Activated gamma-delta T cell (primary cell): ENCODE results near the gene HIVEP3.

Source experiments
- DNase-seq: peaks from one replicate; lab custom pipeline; 2025; lab: John Stamatoyannopoulos, UW

Gene HIVEP3

DNA sequence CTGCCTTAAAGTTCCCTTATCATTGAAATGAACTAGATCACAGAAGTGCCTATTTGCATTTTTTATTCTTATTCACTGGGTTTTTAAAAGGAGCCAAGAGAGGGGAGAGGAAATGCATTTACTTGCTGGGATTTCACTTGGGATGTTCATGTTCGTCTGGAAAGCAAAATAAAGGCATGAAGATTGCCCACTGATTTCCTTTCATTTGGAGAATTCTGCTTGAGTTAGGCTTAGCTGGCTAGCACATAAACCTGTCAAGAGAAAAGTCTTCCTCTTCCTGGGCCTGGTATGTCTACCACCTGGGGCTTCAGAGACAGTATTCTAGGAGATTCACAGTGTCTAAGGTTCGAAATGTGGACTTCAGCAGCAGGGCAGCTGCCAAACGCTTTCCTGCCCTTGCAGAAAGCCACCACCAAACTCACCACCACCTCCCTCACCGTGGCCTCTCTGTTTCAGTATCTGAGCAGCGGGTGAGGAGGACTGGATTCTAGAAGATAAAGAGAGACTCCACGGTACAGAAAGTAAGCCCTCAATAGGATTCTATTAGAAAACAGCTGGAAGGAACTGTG is 44.5 kb downstream of the HIVEP3 start:
- DNase-seq: no peak

DNA sequence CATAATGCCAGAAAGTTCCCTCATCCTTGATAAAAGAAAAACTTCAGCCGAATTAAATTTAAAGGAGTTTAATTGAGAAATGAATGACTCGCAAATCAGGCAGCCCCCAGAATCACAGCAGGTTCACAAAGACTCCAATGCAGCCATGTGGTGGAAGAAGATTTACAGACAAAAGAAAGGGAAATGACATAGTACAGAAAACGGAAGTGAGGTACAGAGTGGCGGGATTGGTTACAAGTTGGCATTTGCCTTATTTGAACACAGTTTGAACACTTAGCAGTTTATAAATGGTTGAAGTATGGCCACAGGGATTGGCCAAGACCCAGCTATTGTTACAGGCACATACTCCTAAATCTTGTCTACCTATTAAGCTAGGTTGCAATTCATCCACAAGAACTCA is 46.6 kb downstream of the HIVEP3 start:
- no peak for DNase-seq

DNA sequence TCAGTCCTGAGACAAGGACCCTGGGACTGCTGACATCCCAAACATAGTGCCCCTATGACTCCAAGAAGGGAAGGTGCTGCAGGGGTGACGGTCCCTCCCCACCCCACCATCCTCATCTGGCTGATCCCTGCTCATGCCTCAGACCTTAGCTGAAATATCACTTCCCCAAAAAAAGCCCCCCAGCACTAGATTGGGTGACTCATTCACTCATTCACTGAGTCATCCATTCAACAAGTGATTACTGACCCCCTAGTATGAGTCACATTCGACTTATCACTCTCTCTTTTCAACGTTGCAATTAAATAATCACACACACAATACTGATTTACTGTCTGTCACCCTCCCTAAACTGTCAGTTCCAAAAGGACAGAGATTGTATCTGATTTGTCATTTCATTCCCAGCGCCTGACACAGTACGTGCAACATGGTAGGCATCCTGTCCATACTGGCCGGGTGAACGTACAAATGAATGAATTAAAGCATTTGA is 48.6 kb downstream of the HIVEP3 start:
- no peak for DNase-seq

DNA sequence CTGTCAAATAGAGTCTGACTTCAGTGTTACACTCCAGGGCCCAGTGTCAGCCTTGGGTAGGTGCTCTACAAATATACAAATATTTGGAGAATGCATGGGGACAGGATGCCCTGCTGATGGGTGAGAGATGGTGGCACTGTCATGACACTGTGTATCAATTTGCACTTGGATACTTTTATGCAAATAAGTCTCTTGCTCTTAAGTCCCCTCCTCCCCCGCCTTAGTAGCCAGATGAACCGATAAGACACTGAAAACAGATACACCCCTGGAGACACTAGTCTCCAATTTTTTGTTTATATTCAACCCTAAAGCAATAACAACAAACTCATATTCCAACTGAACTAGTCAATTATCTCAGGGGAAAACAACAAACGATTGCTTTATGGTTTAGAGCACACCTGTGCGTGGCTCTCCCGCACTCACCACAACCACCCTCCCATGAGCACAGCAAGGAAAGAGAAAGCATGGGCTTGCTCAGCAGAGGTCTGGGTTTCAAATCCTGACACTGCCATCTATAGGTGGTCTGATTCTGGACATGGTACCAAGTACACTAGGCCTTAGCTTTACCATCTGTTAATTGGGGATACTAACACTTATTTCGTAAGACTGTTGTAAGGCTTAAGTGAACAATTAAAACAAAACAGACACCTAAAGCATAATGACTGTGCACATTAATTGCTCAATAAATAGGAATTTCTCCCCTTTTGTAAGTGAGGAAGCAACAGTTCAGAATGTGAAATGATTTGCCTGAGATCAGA is 50.3 kb downstream of the HIVEP3 start:
- no peak for DNase-seq

DNA sequence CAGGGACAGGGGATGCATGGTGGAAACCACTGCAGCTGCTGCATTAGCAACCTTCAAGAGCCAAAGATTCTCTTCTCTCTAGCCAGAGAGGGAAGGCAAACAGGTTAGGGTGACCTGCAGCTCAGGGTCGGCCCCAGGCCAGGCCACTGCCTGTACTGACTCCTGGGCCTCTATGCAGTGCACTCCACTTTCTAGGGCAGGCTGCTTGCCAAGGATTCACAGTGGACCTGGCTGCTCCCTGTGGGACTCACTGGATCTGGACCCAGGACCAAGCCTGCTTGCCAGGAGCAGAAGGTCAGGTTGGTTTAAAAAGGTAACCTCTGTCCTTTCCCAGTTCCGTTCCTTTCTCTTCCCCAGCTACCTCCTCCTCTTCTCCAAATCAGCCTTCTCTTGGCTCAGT is 52.4 kb downstream of the HIVEP3 start:
- no peak for DNase-seq

DNA sequence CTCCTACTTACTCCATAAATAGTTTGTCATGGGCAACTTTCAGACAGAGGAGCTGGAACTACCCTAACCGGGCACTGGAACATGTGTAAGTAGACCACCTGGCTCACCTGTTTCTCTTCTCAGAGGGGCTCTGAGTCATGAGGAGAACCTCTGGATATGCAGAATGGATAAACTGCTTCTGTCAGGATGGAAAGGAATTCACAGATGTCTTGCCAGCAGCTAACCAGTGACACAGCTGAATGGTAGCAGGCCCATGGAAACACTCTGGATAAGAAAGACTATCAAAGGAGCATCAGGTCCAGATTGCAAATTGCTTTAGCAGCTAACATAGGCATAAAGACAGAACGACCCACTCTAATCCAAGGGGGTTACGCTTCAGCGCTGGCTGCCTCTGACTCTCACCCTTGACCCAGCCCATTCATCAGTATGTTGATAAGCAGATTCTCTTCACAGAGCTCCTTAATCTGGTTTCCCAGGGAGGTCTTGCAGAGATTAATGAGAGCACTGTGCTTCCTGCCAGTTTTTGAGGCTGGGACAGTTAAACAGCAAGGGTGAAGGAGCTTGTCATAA is 54.2 kb downstream of the HIVEP3 start:
- DNase-seq: no peak

DNA sequence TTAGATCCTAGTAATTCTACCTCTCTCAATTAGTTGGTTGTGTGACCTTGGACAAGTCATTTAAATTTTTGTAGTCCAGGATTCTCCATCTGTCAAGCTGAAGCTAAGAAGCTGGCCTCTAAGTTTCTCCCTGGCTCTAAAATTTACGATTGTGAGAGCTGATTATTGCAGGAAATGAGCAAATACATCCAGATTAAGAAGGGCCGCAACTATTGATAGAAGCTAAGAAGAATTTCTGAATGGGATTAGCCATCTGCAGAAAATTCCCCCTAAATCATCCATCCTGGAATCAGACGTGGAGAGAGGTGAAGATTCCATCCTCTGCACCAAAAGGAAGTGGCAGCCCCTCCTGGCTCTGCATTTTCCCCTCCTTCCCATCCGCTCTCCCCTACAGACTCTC is 55.0 kb downstream of the HIVEP3 start:
- DNase-seq: no peak

DNA sequence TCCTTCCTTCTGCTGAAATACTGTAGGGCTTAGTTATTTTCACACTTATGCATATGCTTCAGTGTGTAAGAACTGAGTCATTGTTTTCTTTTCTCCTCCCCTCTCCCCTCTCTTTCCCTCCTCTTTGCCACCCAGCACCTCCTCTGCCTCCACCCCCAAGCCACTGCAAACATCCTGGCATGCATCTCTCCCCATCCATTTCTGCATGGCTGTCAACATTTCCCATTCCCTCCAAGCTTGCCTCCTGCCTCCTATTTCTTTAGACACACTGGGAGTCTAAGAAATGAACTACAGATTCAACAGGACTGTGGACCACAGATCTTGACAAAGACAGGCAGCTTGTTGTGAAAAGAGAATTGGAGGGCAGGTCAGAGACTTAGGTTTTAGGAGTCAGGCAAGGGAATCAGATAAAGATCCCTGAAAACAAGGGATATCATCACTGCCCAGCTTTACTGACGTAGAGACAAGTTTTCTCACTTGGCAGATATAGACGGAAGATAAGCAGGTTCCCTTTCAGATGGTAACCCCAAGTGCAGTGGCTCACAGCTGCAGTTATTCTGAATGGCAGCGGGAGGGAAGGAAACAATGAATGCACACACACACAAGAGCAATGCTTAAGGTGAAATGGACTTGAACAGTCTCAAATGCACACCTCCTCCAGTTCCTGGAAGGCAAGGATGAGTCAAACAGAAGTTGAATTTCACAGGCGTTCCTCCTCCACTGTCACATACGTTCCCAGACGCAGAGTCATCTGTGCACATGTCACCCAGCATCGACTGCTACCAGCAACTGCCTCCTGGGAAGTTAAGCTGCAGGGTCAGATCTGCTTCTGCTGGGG is 56.1 kb downstream of the HIVEP3 start:
- DNase-seq: no peak

DNA sequence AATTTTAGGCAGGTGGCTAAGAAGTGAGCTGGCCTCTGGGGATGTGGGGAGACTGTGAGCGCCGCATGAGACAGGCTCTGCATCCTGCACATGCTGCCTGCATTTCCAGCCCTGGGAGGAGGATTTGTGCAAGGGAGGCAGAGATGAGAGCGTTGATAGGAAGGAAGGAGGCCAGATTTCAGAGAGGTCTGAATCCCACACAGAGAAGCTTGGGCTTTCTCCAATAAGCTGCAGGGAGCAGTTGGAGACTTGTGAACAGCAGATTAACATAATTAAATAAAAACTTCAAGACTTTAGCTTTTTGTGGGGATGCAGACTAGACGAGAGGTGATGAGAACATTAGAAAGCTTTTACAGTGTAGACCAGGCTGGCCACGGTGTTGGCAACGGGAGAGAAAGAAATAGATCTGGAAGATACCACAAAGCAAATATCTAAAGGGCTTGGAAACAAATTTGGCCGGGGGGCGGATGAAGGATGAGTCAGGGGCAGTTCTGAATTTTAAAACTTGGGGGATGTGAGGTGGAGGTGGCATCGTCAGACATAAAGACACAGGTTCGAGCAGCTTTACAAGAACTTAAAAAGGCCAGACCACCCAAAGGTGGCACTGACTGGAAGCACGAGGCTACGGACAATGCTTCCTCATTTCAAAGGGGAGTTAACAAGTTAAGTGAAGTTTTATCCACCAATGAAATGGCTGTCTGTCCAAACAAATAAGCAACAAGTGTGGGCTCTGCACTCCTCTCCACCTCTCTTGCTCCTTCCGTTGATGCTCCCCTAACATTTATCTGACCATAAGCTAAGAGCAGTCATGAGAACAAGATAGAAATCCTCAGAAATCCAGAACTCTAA is 57.0 kb downstream of the HIVEP3 start:
- DNase-seq: no peak

DNA sequence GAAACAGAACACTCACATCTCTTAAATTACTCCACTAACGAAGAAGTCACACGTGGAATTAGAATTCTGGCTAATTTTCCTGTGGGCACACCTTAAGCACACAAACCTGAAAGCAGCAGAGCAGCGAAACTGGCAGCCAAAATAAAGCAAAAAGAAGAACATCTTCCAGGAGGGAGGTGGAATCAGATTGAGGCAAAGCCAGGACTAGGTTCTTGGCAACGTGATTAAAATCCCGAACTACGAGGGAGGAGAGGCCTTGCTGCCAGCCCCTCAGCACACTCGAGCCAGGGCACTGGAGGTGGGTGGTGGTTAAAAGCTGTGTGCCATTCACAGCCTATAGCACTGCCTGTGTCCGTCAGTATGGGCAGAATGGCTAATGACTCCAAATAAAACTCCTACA is 58.0 kb downstream of the HIVEP3 start:
- no peak for DNase-seq

DNA sequence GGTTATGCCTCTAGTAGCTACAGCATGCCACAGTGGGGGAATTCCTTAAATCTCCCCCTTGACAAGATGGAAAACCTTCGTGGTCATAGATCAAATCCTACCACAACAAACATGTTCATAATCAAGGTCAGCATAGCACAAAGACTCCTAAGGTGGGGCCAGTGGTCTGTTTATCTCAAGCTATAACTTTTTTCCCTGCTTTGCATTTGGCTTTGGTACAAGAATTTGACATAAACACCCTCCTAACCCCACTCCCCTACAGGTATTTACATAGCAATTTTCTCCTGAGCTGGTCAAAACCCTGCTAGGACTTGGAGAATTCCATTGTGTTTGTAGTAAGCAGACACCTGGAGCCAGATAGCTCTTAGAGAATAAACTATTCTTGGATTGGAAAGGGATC is 58.5 kb downstream of the HIVEP3 start:
- DNase-seq: no peak

DNA sequence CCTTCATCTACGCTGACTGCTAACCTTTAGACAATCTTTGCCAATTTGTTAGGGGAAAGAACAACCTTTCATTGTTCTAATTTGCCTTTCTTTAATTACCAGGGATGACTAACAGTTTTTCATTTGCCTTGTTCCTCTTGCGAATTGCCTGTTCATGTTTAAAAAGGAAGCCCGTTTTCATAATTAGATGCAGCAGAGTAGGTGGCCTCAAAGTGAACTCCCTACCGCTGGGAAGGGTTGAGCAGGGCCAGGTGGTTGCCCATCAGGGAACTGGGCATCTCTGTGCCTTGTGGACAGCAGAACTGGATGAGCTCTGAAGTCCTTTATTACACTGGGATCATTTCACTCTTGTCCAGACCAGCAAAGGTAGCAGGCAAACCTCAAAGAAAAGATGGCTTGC is 59.0 kb downstream of the HIVEP3 start:
- DNase-seq: no peak

DNA sequence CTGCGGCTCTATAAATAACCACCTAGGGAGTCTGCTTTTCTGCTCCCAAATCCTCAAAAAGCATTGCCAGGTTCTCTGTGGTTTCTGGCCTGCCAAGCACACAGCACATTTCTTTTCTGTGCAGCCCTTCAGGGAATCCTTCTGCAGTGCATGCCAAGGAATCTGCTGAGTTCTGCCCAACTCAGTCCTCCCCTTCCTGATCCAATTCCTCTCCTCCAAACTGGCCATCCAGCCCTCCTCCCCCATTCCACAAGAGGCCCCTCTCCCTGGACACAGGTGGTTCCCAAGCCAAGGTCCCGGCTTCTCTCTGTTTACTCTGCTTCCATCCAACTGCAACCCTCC is 61.8 kb downstream of the HIVEP3 start:
- no peak for DNase-seq

DNA sequence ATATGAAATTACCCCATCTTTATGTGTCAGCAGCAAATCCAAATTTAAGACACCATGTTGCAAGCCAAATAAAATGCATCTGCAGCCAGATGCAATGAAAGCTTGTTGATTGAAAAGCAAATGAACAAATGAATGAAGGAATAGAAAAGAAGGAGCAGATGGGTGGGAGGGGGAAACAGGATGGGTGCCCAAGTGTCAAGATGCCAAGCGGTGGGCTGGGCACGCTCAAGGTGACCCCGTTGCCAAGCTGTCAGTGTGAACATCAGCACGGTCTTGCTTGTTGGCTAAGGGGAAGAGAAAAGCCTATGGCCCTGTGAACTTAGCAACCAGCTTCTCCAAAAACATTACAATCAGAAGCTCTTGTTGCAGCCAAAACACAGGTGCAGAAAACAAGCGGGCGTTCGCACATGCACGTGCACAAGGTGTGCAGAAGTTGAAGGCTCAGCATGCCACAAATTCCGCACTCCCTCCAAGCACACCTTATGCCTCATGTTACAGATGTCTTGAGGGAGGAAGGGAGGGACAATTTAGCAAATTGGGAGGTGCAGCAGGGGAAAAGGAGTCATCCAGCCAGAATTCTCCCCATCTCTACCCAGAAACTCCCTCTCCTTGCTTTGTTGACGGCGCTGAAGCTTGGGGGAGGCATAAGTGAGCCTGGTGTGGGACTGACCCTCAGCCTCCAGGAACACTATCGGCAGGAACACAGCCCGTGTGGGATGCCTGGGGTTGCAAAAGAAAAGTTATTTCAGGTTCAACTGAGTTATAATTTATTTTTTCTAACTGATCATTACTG is 62.4 kb downstream of the HIVEP3 start:
- no peak for DNase-seq

DNA sequence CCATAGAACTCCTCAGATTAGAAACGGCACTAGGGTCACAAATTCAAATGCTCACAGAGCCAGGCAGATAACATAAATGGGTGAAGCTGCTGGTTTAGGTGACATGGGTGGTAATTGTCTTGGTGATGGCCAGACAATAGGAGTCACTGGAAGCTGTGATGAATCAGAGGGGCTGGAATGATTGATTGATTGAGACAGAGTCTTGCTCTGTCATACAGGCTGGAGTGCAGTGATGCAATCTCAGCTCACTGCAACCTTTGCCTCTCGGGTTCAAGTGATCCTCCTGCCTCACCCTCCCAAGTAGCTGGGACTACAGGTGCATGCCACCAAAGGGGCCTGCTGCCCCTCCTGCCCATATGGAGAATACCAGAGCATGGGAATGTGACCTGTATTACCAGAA is 63.0 kb downstream of the HIVEP3 start:
- no peak for DNase-seq

DNA sequence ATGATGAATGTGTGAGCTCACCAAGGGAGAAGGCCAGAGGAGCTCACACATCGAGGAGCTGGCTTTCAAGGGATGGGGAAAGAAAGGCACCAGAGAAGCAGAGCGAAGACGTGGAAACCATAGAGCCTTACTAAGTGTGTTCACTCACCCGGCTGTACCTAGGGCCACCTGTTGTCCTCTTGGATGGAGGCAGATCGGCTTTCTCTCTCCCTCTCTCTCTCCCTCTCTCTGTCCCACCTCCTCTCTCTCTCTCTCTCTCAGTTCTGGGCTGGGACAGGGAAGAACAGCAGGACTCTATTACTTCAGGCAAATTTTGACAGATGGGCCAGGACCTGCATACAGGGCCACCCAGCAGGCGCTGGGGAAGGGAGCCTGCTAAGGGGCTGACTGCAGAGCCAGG is 64.8 kb downstream of the HIVEP3 start:
- no peak for DNase-seq

DNA sequence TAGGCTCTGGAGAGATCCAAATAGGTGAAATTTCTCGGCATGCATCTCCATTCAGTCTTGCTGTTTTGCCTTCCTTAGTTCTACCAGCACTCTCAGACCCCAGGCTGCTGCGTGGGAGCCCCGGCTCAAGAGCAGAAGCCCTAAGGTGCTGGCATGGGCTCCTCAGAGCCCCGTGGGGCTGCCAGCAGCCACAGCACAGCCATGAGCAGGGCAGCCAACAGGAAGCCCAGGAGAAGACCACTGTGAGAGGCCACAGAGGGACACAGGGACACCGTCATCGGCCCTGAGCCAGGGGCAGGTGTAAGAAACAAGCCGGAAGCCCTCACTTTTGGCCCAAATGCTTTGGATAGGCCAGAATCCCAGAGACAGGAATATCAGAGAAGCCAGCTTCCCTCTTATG is 66.6 kb downstream of the HIVEP3 start:
- no peak for DNase-seq

DNA sequence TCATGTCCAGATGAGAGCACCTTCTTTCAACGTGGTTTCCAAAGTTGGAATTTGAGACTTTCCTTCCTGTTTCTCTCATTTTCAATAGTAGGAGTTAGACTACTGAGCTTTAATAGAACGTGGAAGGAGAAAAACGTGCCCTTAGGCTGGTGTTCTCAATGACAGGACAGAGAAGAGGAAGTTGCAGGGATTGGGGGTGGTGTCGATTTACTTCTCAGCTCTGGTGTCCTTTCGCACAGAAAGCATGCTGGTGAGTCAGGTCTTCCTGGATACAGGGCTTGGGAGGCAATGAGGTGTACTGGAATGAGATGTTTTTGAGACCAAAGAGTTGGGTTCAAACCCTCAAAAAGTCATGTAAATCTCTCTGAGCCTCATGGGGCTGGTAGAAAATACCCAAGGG is 67.1 kb downstream of the HIVEP3 start:
- no peak for DNase-seq

DNA sequence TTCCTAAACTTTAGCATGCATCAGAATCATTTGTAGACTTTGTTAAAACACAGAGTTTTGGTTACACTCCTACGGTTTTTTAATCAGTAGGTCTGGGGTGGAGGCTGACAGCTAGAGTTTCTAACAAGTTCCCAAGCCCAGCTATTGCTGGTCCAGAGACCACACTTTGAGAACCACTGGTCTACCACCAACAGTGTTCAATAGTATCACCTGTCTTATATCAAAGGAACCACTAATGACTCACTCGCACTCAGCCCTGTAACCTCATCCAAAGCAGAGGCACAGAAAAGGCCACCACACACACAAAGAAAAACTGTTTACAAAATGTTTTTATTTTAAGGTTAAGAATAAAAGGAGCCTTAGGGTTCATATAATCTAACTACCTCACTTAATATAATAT is 68.7 kb downstream of the HIVEP3 start:
- DNase-seq: no peak

DNA sequence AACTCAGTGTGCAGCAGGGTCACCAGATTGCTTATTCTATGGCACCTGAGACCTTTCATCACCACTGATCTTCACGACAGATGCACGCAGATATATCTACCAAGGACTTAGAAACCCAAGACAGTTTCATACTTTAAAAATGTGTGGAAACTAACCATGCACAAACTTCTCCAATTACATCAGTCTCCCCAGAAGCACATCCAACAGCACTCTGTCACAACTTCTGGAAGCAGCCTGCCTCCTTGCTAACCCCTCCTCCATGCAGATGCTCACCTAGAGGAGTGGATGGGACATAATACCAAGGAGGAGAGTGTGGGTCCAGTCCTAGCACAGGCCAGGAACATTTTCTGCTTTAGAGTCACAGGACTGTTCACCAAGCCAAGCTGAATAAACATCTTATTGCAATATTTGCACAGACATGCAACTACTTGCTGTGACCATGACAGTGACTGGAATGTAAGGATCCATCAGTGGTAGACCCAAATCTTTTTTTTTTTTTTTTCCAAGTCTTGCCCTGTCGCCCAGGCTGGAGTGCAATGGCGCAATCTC is 69.4 kb downstream of the HIVEP3 start:
- DNase-seq: no peak
